Erythroblast (primary cell): ENCODE measurements around the gene R3HDM2.

Experiments used
- GATA1 ChIP-seq: IDR thresholded peaks from 2 replicates; pipeline ENCODE4 v1.6.1; 2011; ENCODE audit warnings: low read depth, mild to moderate bottlenecking, control low read depth, low read length, moderate library complexity
- POLR2A ChIP-seq: IDR thresholded peaks from 2 replicates; pipeline ENCODE4 v1.6.1; 2011; ENCODE audit warnings: mild to moderate bottlenecking, low read length

GRCh38 chr12:57241402-57242310 lies 189.2 kb downstream of the R3HDM2 start:
- TF ChIP-seq POLR2A (no peak), GATA1 (no peak)
